HepG2 (cell line): ENCODE results near the gene SPINDOC. TPM values are rescaled to one million over a fixed set of nuclear protein-coding genes. Genes with fewer than 3 reads are reported as not detected.
A peak's percentile ranks its signal among the peaks of the same experiment; 100 is the strongest.

Experiments used
- ATAC-seq: fragments of 200-7000 bp; cut with Tn5 transposase; 3 replicates; pipeline ENCODE4 v1.9.1; 2020; ENCODE audit warnings: mild to moderate bottlenecking, moderate library complexity
- BruUV-seq: library from RNA; stranded (reverse); fragments of 400-500 nt; replicated peaks from 2 replicates; lab custom pipeline; 2021; lab: Mats Ljungman, UMichigan
- CTCF ChIA-PET: fragments of 300-600 bp; formaldehyde crosslinking; extraction: SDS; loops from one replicate; lab custom pipeline; 2021; ENCODE audit warnings: low total read pairs, inconsistent platforms, low intra/inter-chr PET ratio; lab: Yijun Ruan, JAX
- POLR2A ChIA-PET: fragments of 350-600 bp; sonication (Branson Sonifier 250); formaldehyde crosslinking; loops from one replicate; lab custom pipeline; 2020; ENCODE audit warnings: antibody characterized with exemption, inconsistent platforms; lab: Yijun Ruan, JAX
- DNase-seq: peaks from one replicate; pipeline ENCODE4 v3.0.0-alpha.2; 2015; ENCODE audit warnings: low spot score
- FAIRE-seq: peaks from 3 replicates; lab custom pipeline; 2011; peaks lifted over from hg19 to GRCh38; lab: Jason Lieb, UNC
- H2AFZ ChIP-seq: one replicate; pipeline ENCODE4 v1.6.1; 2011; ENCODE audit warnings: low read length, inconsistent platforms
- H3K27ac ChIP-seq: fragments of 300-600 bp; 3 replicates; pipeline ENCODE4 v1.8.0; 2011; ENCODE audit warnings: mixed run types, mild to moderate bottlenecking, mixed read lengths, low read length, inconsistent platforms; ENCODE audit not compliant: insufficient read depth; ENCODE audit errors: extremely low read length
- H3K27me3 ChIP-seq, 2 experiments: fragments of 200-600 bp in 1 of 2; 2 replicates in 1 of 2; 3 replicates in 1 of 2; pipeline versions ENCODE4 v1.6.0 to v1.8.0; 2011; ENCODE audit warnings: low read length in 2 of 2, mild to moderate bottlenecking in 2 of 2, moderate library complexity in 2 of 2, inconsistent platforms in 1 of 2; ENCODE audit not compliant: insufficient read depth in 2 of 2, control insufficient read depth in 1 of 2
- H3K36me3 ChIP-seq, 2 experiments: fragments of 200-600 bp in 1 of 2; replicated peaks in 1 of 2; 2 replicates in 1 of 2; 3 replicates in 1 of 2; pipeline versions ENCODE4 v1.5.1 to v1.8.0; 2011; ENCODE audit warnings: low read length in 2 of 2, inconsistent platforms in 1 of 2; ENCODE audit not compliant: insufficient read depth in 2 of 2, control insufficient read depth in 1 of 2
- H3K4me1 ChIP-seq: 2 replicates; pipeline ENCODE4 v1.5.1; 2012; ENCODE audit warnings: low read length, inconsistent platforms; ENCODE audit not compliant: insufficient read depth
- H3K4me2 ChIP-seq: 2 replicates; pipeline ENCODE4 v1.6.0; 2011; ENCODE audit warnings: low read depth, low read length, inconsistent platforms
- H3K4me3 ChIP-seq, 3 experiments: fragments of 200-600 bp in 1 of 3; sonication (generic), shearing (Covaris generic) in 1 of 3; replicated peaks in 1 of 3; 2 replicates each; pipeline ENCODE4 v1.5.1; 2011 to 2016; ENCODE audit warnings: low read length in 3 of 3, inconsistent platforms in 2 of 3, low read depth in 2 of 3, mild to moderate bottlenecking in 2 of 3, control low read depth in 1 of 3, mixed read lengths in 1 of 3; ENCODE audit not compliant: insufficient read depth in 1 of 3
- H3K79me2 ChIP-seq: one replicate; pipeline ENCODE4 v1.6.1; 2011; ENCODE audit warnings: low read length, inconsistent platforms; ENCODE audit not compliant: insufficient read depth
- H3K9ac ChIP-seq: 2 replicates; pipeline ENCODE4 v1.6.0; 2011; ENCODE audit warnings: mild to moderate bottlenecking, low read depth, low read length, inconsistent platforms; ENCODE audit not compliant: insufficient read depth
- H3K9me3 ChIP-seq: 2 replicates; pipeline ENCODE4 v1.5.1; 2012; ENCODE audit warnings: mild to moderate bottlenecking, low read length
- H4K20me1 ChIP-seq: 2 replicates; pipeline ENCODE4 v1.6.0; 2011; ENCODE audit warnings: inconsistent platforms, mild to moderate bottlenecking, low read length, moderate library complexity; ENCODE audit not compliant: insufficient read depth
- ARNT ChIP-seq: fragments of 450-650 bp; IDR thresholded peaks from 2 replicates; pipeline ENCODE4 v1.6.1; 2017
- CSRNP2 ChIP-seq: sonication (generic); formaldehyde crosslinking; conservative IDR thresholded peaks from 2 replicates; pipeline ENCODE4 v1.8.0; 2022; ENCODE audit warnings: low read depth, missing genetic modification reagents
- E2F2 ChIP-seq: sonication (generic); formaldehyde crosslinking; IDR thresholded peaks from 2 replicates; pipeline ENCODE4 v1.4.0; 2020; ENCODE audit warnings: missing genetic modification reagents, borderline replicate concordance
- IRF2 ChIP-seq: IDR thresholded peaks from 2 replicates; pipeline ENCODE4 v1.6.1; 2018; ENCODE audit warnings: missing genetic modification reagents, missing compliant biosample characterization
- PAF1 ChIP-seq: IDR thresholded peaks from 2 replicates; pipeline ENCODE4 v1.6.1; 2016; ENCODE audit warnings: missing genetic modification reagents, missing compliant biosample characterization
- REXO4 ChIP-seq: sonication (generic); formaldehyde crosslinking; IDR thresholded peaks from 2 replicates; pipeline ENCODE4 v1.8.0; 2022; ENCODE audit warnings: missing genetic modification reagents, mild to moderate bottlenecking, borderline replicate concordance
- TBP ChIP-seq: sonication (generic); formaldehyde crosslinking; IDR thresholded peaks from 2 replicates; pipeline ENCODE4 v1.5.0; 2020; ENCODE audit warnings: missing genetic modification reagents
- TFAP4 ChIP-seq: sonication (generic); IDR thresholded peaks from 2 replicates; pipeline ENCODE4 v1.6.1; 2016; ENCODE audit warnings: low read depth, borderline replicate concordance
- ZFP82 ChIP-seq: sonication (generic); formaldehyde crosslinking; IDR thresholded peaks from 2 replicates; pipeline ENCODE4 v1.5.1; 2020; ENCODE audit warnings: mild to moderate bottlenecking, missing genetic modification reagents, borderline replicate concordance
- ZNF329 ChIP-seq: sonication (generic); formaldehyde crosslinking; IDR thresholded peaks from 2 replicates; pipeline ENCODE4 v1.9.0; 2021; ENCODE audit warnings: low read depth, mild to moderate bottlenecking, missing genetic modification reagents
- ZNF552 ChIP-seq: sonication (generic); formaldehyde crosslinking; IDR thresholded peaks from 2 replicates; pipeline ENCODE4 v1.9.0; 2022; ENCODE audit warnings: missing genetic modification reagents, mild to moderate bottlenecking, borderline replicate concordance
- ZNF83 ChIP-seq: sonication (generic); formaldehyde crosslinking; IDR thresholded peaks from 2 replicates; pipeline ENCODE4 v1.4.0; 2020; ENCODE audit warnings: missing genetic modification reagents, mild to moderate bottlenecking, borderline replicate concordance
- whole genome bisulfite sequencing: methylation state at CpG from one replicate; pipeline ENCODE4 v1.1.6; 2017; ENCODE audit warnings: low lambda C conversion rate; 5-methylcytosine and 5-hydroxymethylcytosine counted together
- in situ Hi-C: cut with HindIII; loops from 2 replicates; pipeline ENCODE4 v1.10.0; 2017; ENCODE audit warnings: low pct_unique_long_range_greater_than_20kb; ENCODE audit not compliant: extremely low pct_ligation_motif_present
- intact Hi-C: fragments of 100-400 bp; cut with micrococcal nuclease; formaldehyde crosslinking; loops from one replicate; pipeline ENCODE4 v1.10.0; 2022; ENCODE audit not compliant: unreplicated experiment
- polyA plus RNA-seq, 8 experiments: library from polyadenylated mRNA; depleted of rRNA in 3 of 8; stranded (reverse) in 7 of 8; unstranded in 1 of 8; fragments of >200 nt; fragmentation: Illumina TruSeq in 4 of 8; extraction: Trizol in 4 of 8; gene quantifications; 2 replicates each; pipeline versions ENCODE4 v1.2.1 to v1.2.3, GENCODE V29; 2011 to 2016; ENCODE audit warnings: low read depth in 4 of 8, missing spikeins in 1 of 8, mixed read lengths in 1 of 8; ENCODE audit not compliant: insufficient read depth in 1 of 8
- total RNA-seq, 5 experiments: library from RNA; depleted of rRNA; stranded (reverse); fragments of >200 nt; fragmentation: Illumina TruSeq; extraction: Trizol; gene quantifications; 2 replicates each; pipeline ENCODE4 v1.2.3, GENCODE V29; 2016; ENCODE audit warnings: low read depth in 1 of 5
- TF ChIP-seq, protein P1 (sequence below): sonication (generic); formaldehyde crosslinking; IDR thresholded peaks from 2 replicates; pipeline ENCODE4 v1.8.0; 2022; ENCODE audit warnings: mild to moderate bottlenecking, missing genetic modification reagents; ENCODE audit not compliant: insufficient replicate concordance

SPINDOC gene
- total and polyA plus RNA-seq, 2 of the 13 experiments (the other 11 are each of a cell fraction or from before 2014, with no cell fraction given), result 21.4 to 29.9 TPM

DNA sequence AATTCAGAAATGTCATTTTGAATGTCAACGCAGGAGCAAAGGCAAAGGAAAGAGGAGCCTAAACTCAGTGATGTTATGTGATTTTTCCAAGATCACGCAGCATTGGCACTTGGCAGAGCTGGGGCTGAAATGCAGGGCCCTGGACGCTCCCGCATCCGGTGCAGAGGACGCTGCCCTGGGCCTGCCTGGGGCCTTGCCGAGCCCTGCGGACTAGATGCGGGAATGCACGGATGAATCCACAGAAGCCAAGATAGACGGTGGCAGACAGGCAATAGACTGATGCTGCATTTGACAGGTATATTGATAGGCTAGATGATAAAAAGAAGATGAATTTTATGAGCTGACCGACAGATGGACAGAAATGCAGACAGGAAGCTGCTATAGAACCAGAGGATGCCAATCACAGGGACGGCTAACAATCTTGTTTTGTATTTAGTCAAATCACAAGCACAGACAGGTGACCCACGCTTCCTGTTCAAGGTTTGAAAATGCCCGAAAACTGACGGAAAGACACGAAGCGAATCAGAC is 25.0 kb downstream of the SPINDOC start:
- CTCF ChIA-PET, result interaction anchor here (0.7 to 2.8 kb wide), 6 partner anchors 34 to 107 kb away, joined by 3 to 15 read pairs (median 6); no protein-coding TSS in a partner anchor
- TF ChIP-seq PAF1 (CRISPR knock-in tag), result no peak
- TF ChIP-seq, protein P1, sequence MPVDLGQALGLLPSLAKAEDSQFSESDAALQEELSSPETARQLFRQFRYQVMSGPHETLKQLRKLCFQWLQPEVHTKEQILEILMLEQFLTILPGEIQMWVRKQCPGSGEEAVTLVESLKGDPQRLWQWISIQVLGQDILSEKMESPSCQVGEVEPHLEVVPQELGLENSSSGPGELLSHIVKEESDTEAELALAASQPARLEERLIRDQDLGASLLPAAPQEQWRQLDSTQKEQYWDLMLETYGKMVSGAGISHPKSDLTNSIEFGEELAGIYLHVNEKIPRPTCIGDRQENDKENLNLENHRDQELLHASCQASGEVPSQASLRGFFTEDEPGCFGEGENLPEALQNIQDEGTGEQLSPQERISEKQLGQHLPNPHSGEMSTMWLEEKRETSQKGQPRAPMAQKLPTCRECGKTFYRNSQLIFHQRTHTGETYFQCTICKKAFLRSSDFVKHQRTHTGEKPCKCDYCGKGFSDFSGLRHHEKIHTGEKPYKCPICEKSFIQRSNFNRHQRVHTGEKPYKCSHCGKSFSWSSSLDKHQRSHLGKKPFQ (CRISPR knock-in tag), result no peak
- no peak for TF ChIP-seq ZNF329 (CRISPR knock-in tag)
- no peak for TF ChIP-seq CSRNP2 (CRISPR knock-in tag)
- no peak for TF ChIP-seq ZNF83 (CRISPR knock-in tag)
- no peak for TF ChIP-seq TBP (CRISPR knock-in tag)
- no peak for TF ChIP-seq ARNT
- peak; percentile 25; the same call in 1 of the 2 replicates for TF ChIP-seq IRF2 (CRISPR knock-in tag)
- no peak for TF ChIP-seq E2F2 (CRISPR knock-in tag)
- TF ChIP-seq REXO4 (CRISPR knock-in tag), result no peak
- TF ChIP-seq ZNF552 (CRISPR knock-in tag), result no peak
- no peak for TF ChIP-seq ZFP82 (CRISPR knock-in tag)
- peak; percentile 46; the same call in 1 of the 2 replicates for TF ChIP-seq TFAP4

More for the DNA sequence above, 25.0 kb downstream of the SPINDOC start:
- ATAC-seq (peak; percentile 12), FAIRE-seq (no peak), DNase-seq (no peak)
- in situ Hi-C loops, result loop anchor here (5.0 to 10.0 kb wide), 3 partner anchors 49 to 307 kb away; no protein-coding TSS in a partner anchor
- intact Hi-C loops, result loop anchor here (1.0 to 10.0 kb wide), 2 partner anchors 50 to 317 kb away; no protein-coding TSS in a partner anchor
- H3K9ac ChIP-seq, result peak overlapping the region; percentile 66
- 0 out of 5 replicates have a peak, but pooled peaks cover 0 to 8% of the 10 kb centered on the region in 2 experiments for H3K36me3 ChIP-seq
- peak overlapping the region; percentile 79 for H2AFZ ChIP-seq
- POLR2A ChIA-PET, result interaction anchor here (0.7 to 3.3 kb wide), 17 partner anchors 10 to 347 kb away, joined by 3 to 23 read pairs (median 6); partner anchors contain the start of genes STIP1 and ZFTA
- 2% methylated on average over 18 of the region's 18 CpGs for WGBS
- H3K27ac ChIP-seq, result peak overlapping the region; percentile 51
- peak overlapping the region; percentile 50 to 96 (median 51) for H3K4me3 ChIP-seq
- H3K79me2 ChIP-seq, result peaks cover 38% of the 10 kb centered on the region
- no peaks in the 10 kb centered on the region for H3K9me3 ChIP-seq
- no TSS peak for BruUV-seq
- H3K4me2 ChIP-seq, result peak overlapping the region; percentile 94
- H3K4me1 ChIP-seq, result peaks cover 62% of the 10 kb centered on the region
- no peaks in the 10 kb centered on the region; a peak in 1 of 5 replicates for H3K27me3 ChIP-seq
- H4K20me1 ChIP-seq, result peaks cover 19% of the 10 kb centered on the region; the same call in 1 of the 2 replicates
